Ishikawa (cell line): ENCODE data around the gene DIPK2B.

Experiments used
- CEBPB ChIP-seq: IDR thresholded peaks from 2 replicates; pipeline ENCODE4 v1.6.1; 2012
- CREB1 ChIP-seq: IDR thresholded peaks from 2 replicates; pipeline ENCODE4 v1.6.1; 2012; ENCODE audit warnings: low read depth
- EGR1 ChIP-seq: IDR thresholded peaks from 2 replicates; pipeline ENCODE4 v1.6.1; 2012
- EP300 ChIP-seq: IDR thresholded peaks from 2 replicates; pipeline ENCODE4 v1.6.1; 2012; ENCODE audit warnings: borderline replicate concordance
- FOXM1 ChIP-seq: IDR thresholded peaks from 2 replicates; pipeline ENCODE4 v1.6.1; 2012; ENCODE audit warnings: low read depth, borderline replicate concordance
- MAX ChIP-seq: IDR thresholded peaks from 2 replicates; pipeline ENCODE4 v1.6.1; 2012
- NFIC ChIP-seq: IDR thresholded peaks from 2 replicates; pipeline ENCODE4 v1.6.1; 2012
- RAD21 ChIP-seq: IDR thresholded peaks from 2 replicates; pipeline ENCODE4 v1.6.1; 2012; ENCODE audit warnings: low read depth
- REST ChIP-seq: IDR thresholded peaks from 2 replicates; pipeline ENCODE4 v1.6.1; 2012; ENCODE audit warnings: low read depth, mild to moderate bottlenecking
- TAF1 ChIP-seq: IDR thresholded peaks from 2 replicates; pipeline ENCODE4 v1.6.1; 2012; ENCODE audit warnings: low read depth, mild to moderate bottlenecking
- TCF12 ChIP-seq: IDR thresholded peaks from 2 replicates; pipeline ENCODE4 v1.6.1; 2012; ENCODE audit warnings: low read depth
- TEAD4 ChIP-seq: IDR thresholded peaks from 2 replicates; pipeline ENCODE4 v1.6.1; 2012
- YY1 ChIP-seq: IDR thresholded peaks from 2 replicates; pipeline ENCODE4 v1.6.1; 2012; ENCODE audit warnings: low read depth
- ZBTB7A ChIP-seq: IDR thresholded peaks from 2 replicates; pipeline ENCODE4 v1.6.1; 2012; ENCODE audit warnings: low read depth
- TF ChIP-seq, protein P1 (sequence below): IDR thresholded peaks from 2 replicates; pipeline ENCODE4 v1.6.1; 2012

Gene DIPK2B, protein sequence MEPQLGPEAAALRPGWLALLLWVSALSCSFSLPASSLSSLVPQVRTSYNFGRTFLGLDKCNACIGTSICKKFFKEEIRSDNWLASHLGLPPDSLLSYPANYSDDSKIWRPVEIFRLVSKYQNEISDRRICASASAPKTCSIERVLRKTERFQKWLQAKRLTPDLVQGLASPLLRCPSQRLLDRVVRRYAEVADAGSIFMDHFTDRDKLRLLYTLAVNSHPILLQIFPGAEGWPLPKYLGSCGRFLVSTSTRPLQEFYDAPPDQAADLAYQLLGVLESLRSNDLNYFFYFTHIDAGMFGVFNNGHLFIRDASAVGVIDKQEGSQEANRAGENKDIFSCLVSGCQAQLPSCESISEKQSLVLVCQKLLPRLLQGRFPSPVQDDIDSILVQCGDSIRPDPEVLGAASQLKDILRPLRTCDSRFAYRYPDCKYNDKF

GRCh38 chrX:45200741-45201234 is at the start of gene DIPK2B:
DIPK2B (minus strand) TSS chrX:45200876; CDS start chrX:45200826, 50 bp downstream.
- TF ChIP-seq CEBPB = no peak
- TF ChIP-seq RAD21 = no peak
- TF ChIP-seq EP300 = no peak

DNA sequence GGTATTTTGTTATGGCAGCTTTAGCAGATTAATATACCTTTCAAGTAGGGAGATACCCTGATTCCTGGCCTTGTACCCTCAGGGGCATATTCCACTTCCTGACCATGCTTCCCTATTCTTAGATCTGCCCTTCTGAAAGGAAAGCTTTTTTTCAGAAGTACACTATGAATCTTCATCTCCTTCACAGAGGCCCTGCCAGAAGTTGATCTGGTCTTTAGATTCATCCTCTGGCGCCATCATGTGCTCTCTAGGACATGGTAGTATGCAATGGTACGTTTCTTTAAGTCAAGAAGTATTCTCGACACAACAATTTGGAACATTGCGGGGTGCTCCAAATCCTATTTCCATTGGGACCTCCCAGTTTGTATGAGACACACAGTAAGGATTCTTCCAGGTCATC is 39.6 kb upstream of the DIPK2B start:
- no peak for TF ChIP-seq NFIC
- TF ChIP-seq, protein P1, sequence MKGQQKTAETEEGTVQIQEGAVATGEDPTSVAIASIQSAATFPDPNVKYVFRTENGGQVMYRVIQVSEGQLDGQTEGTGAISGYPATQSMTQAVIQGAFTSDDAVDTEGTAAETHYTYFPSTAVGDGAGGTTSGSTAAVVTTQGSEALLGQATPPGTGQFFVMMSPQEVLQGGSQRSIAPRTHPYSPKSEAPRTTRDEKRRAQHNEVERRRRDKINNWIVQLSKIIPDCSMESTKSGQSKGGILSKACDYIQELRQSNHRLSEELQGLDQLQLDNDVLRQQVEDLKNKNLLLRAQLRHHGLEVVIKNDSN = no peak
- TF ChIP-seq CEBPB = no peak
- no peak for TF ChIP-seq CREB1
- TF ChIP-seq TAF1 = no peak
- no peak for TF ChIP-seq REST
- TF ChIP-seq YY1 = no peak
- TF ChIP-seq MAX = no peak
- TF ChIP-seq EP300 = no peak
- no peak for TF ChIP-seq FOXM1
- no peak for TF ChIP-seq EGR1
- TF ChIP-seq RAD21 = no peak
- no peak for TF ChIP-seq ZBTB7A
- TF ChIP-seq TEAD4 = no peak
- TF ChIP-seq TCF12 = no peak

GRCh38 chrX:45238489-45238888 is 37.8 kb upstream of the DIPK2B start:
- TF ChIP-seq YY1 (no peak), EP300 (no peak), FOXM1 (no peak), TCF12 (no peak), CEBPB (no peak), REST (no peak), ZBTB7A (no peak), TEAD4 (no peak), EGR1 (no peak), NFIC (no peak), TAF1 (no peak), RAD21 (no peak), MAX (no peak), CREB1 (no peak)
- TF ChIP-seq, protein P1 = no peak

- no peak for TF ChIP-seq TAF1
- TF ChIP-seq TCF12 = no peak
- TF ChIP-seq, protein P1 = no peak
- no peak for TF ChIP-seq TEAD4
Observed at GRCh38 chrX:45233531-45233930, 32.9 kb upstream of the DIPK2B start.

- TF ChIP-seq TEAD4 (no peak), EGR1 (no peak), TCF12 (no peak), CREB1 (no peak)
- TF ChIP-seq, protein P1 = no peak
Observed at GRCh38 chrX:45232139-45232538, 31.5 kb upstream of the DIPK2B start.
